Urinary bladder (tissue), 4 donors: Measurements from ENCODE around the gene SAMD11. TPM values are rescaled to one million over a fixed set of nuclear protein-coding genes. Genes with fewer than 3 reads are reported as not detected.

Experiments
- DNase-seq: peaks from one replicate; pipeline ENCODE4 v3.0.0-alpha.2; 2015; ENCODE audit errors: extremely low spot score
- H3K27ac ChIP-seq: one replicate; pipeline ENCODE4 v1.5.1; 2013; ENCODE audit warnings: low read depth, mild to moderate bottlenecking, moderate library complexity
- H3K36me3 ChIP-seq: one replicate; pipeline ENCODE4 v1.6.1; 2013; ENCODE audit warnings: mild to moderate bottlenecking, moderate library complexity; ENCODE audit not compliant: insufficient read depth
- H3K4me1 ChIP-seq: one replicate; pipeline ENCODE4 v1.6.1; 2013; ENCODE audit warnings: mild to moderate bottlenecking, moderate library complexity; ENCODE audit not compliant: insufficient read depth
- H3K4me3 ChIP-seq: one replicate; pipeline ENCODE4 v1.5.1; 2013; ENCODE audit warnings: low read depth, low read length
- WGBS: extraction: QIAGEN DNeasy Blood & Tissue Kit; methylation state at CpG from one replicate; pipeline ENCODE4 v1.1.7; 2013; 5-methylcytosine and 5-hydroxymethylcytosine counted together
- polyA plus RNA-seq: library from polyadenylated mRNA; stranded (reverse); fragments of 200-250 nt; gene quantifications from one replicate; pipeline ENCODE4 v1.2.3, GENCODE V29; 2013
- total RNA-seq: library from RNA; depleted of rRNA; stranded (reverse); fragments of >200 nt; gene quantifications from one replicate; pipeline ENCODE4 v1.2.3, GENCODE V29; 2014
- donor health status: healthy with polysubstance abuse.
- donor health status: healthy.

The SAMD11 gene
- total and polyA plus RNA-seq, 2 donors, result 18.1 to 23.3 TPM

GRCh38 chr1:928825-929661 lies 5.3 kb downstream of the SAMD11 start:
- 86% methylated on average over 40 of the region's 40 CpGs for WGBS
- DNase-seq, result no peak

GRCh38 chr1:929712-930632 lies 6.2 kb downstream of the SAMD11 start:
- Histone ChIP-seq H3K36me3 (no peaks in the 10 kb centered on the region), H3K4me3 (no peak overlapping the region), H3K4me1 (no peaks in the 10 kb centered on the region), H3K27ac (no peak overlapping the region)
- DNase-seq, result no peak
- 92% methylated on average over 40 of the region's 40 CpGs for WGBS

More at GRCh38 chr1:928825-929661, 5.3 kb downstream of the SAMD11 start:
- H3K27ac ChIP-seq, result no peak overlapping the region
- no peak overlapping the region for H3K4me3 ChIP-seq
- no peaks in the 10 kb centered on the region for H3K4me1 ChIP-seq
- H3K36me3 ChIP-seq, result no peaks in the 10 kb centered on the region

GRCh38 chr1:930633-931138 lies 7.0 kb downstream of the SAMD11 start:
- Histone ChIP-seq H3K4me1 (no peaks in the 10 kb centered on the region), H3K27ac (no peak overlapping the region), H3K36me3 (no peaks in the 10 kb centered on the region), H3K4me3 (no peak overlapping the region)
- no peak for DNase-seq
- WGBS, result 78% methylated on average over 18 of the region's 18 CpGs

- WGBS, result 65% methylated on average over 15 of the region's 15 CpGs
- no peak overlapping the region for H3K27ac ChIP-seq
- no peaks in the 10 kb centered on the region for H3K36me3 ChIP-seq
- DNase-seq, result no peak
- no peak overlapping the region for H3K4me3 ChIP-seq
- H3K4me1 ChIP-seq, result no peaks in the 10 kb centered on the region
Observed at GRCh38 chr1:931380-932172, 7.9 kb downstream of the SAMD11 start.

- 82% methylated on average over 16 of the region's 16 CpGs for WGBS
- H3K27ac ChIP-seq, result no peak overlapping the region
- DNase-seq, result no peak
Observed at GRCh38 chr1:932173-932510, 8.4 kb downstream of the SAMD11 start.

GRCh38 chr1:932776-933602 lies 9.3 kb downstream of the SAMD11 start:
- H3K4me3 ChIP-seq, result no peak overlapping the region
- DNase-seq, result no peak
- no peaks in the 10 kb centered on the region for H3K4me1 ChIP-seq
- no peaks in the 10 kb centered on the region for H3K36me3 ChIP-seq
- WGBS, result 80% methylated on average over 25 of the region's 25 CpGs
- H3K27ac ChIP-seq, result peak overlapping the region; percentile 43

More at GRCh38 chr1:932173-932510, 8.4 kb downstream of the SAMD11 start:
- Histone ChIP-seq H3K36me3 (no peaks in the 10 kb centered on the region), H3K4me3 (no peak overlapping the region), H3K4me1 (no peaks in the 10 kb centered on the region)

GRCh38 chr1:933603-933940 lies 9.8 kb downstream of the SAMD11 start:
- no peaks in the 10 kb centered on the region for H3K36me3 ChIP-seq
- no peak overlapping the region for H3K4me3 ChIP-seq
- DNase-seq, result no peak
- H3K4me1 ChIP-seq, result no peaks in the 10 kb centered on the region
- WGBS, result 32% methylated on average over 10 of the region's 10 CpGs
- H3K27ac ChIP-seq, result no peak overlapping the region

- no peaks in the 10 kb centered on the region for H3K4me1 ChIP-seq
- H3K27ac ChIP-seq, result no peak overlapping the region
- DNase-seq, result no peak
- WGBS, result 36% methylated on average over 37 of the region's 37 CpGs
- no peaks in the 10 kb centered on the region for H3K36me3 ChIP-seq
- no peak overlapping the region for H3K4me3 ChIP-seq
Observed at GRCh38 chr1:934991-935750, 11.4 kb downstream of the SAMD11 start.

- H3K4me1 ChIP-seq, result no peaks in the 10 kb centered on the region
- WGBS, result 36% methylated on average over 30 of the region's 30 CpGs
- no peaks in the 10 kb centered on the region for H3K36me3 ChIP-seq
- H3K27ac ChIP-seq, result no peak overlapping the region
- no peak for DNase-seq
- no peak overlapping the region for H3K4me3 ChIP-seq
Observed at GRCh38 chr1:935751-936231, 12.1 kb downstream of the SAMD11 start.

GRCh38 chr1:936348-937264 lies 12.9 kb downstream of the SAMD11 start:
- no peaks in the 10 kb centered on the region for H3K36me3 ChIP-seq
- 84% methylated on average over 45 of the region's 45 CpGs for WGBS
- H3K4me3 ChIP-seq, result no peak overlapping the region
- no peaks in the 10 kb centered on the region for H3K4me1 ChIP-seq
- no peak for DNase-seq
- H3K27ac ChIP-seq, result no peak overlapping the region

GRCh38 chr1:937521-937920 lies 13.8 kb downstream of the SAMD11 start:
- H3K27ac ChIP-seq, result no peak overlapping the region
- no peaks in the 10 kb centered on the region for H3K36me3 ChIP-seq
- WGBS, result 88% methylated on average over 16 of the region's 16 CpGs
- DNase-seq, result no peak
- H3K4me1 ChIP-seq, result no peaks in the 10 kb centered on the region
- H3K4me3 ChIP-seq, result no peak overlapping the region
